Hematopoietic multipotent progenitor cell treated with erythropoietin and hydrocortisone succinate and interleukin-3 and kit ligand, for 17 days (in vitro differentiated cells): Measurements from ENCODE around the gene CSNK1D.

Experiments
- DNase-seq: peaks from one replicate; pipeline ENCODE4 v3.0.0-alpha.2; 2015; ENCODE audit warnings: low spot score

CSNK1D gene

GRCh38 chr17:82273327-82274133, at the start of gene CSNK1D:
Gene CSNK1D (minus strand): TSS chr17:82273700. CDS start chr17:82273381, 319 bp downstream.
- DNase-seq: peak; percentile 91

GRCh38 chr17:82322526-82323453, 49.3 kb upstream of the CSNK1D start:
- no peak for DNase-seq

- no peak for DNase-seq
Observed at GRCh38 chr17:82321947-82322466, 48.5 kb upstream of the CSNK1D start.

- peak; percentile 34 for DNase-seq
Observed at GRCh38 chr17:82320956-82321927, 47.7 kb upstream of the CSNK1D start.

GRCh38 chr17:82320140-82320840, 46.8 kb upstream of the CSNK1D start:
- DNase-seq: no peak

GRCh38 chr17:82319619-82320062, 46.1 kb upstream of the CSNK1D start:
- no peak for DNase-seq

- DNase-seq: no peak
Observed at GRCh38 chr17:82318772-82319606, 45.5 kb upstream of the CSNK1D start.

GRCh38 chr17:82318169-82318498, 44.6 kb upstream of the CSNK1D start:
- DNase-seq: no peak

- no peak for DNase-seq
Observed at GRCh38 chr17:82317394-82318168, 44.1 kb upstream of the CSNK1D start, which contains the start of gene CD7. Gene CD7 (minus strand): TSS chr17:82317608. CDS start chr17:82317495, 113 bp downstream.

GRCh38 chr17:82316651-82317393, 43.3 kb upstream of the CSNK1D start:
- no peak for DNase-seq

- no peak for DNase-seq
Observed at GRCh38 chr17:82315703-82316358, 42.3 kb upstream of the CSNK1D start.

GRCh38 chr17:82314727-82315605, 41.5 kb upstream of the CSNK1D start:
- DNase-seq: no peak

- DNase-seq: no peak
Observed at GRCh38 chr17:82314012-82314726, 40.7 kb upstream of the CSNK1D start.

GRCh38 chr17:82313195-82314011, 39.9 kb upstream of the CSNK1D start:
- no peak for DNase-seq

GRCh38 chr17:82311971-82312370, 38.5 kb upstream of the CSNK1D start:
- DNase-seq: no peak
